Measurements from ENCODE around the gene ADGRL1. TPM values are rescaled to one million over a fixed set of nuclear protein-coding genes. Genes with fewer than 3 reads are reported as not detected.

ADGRL1 gene
- total RNA-seq, 2 donors from 2014 or later, result 21.0 to 31.2 TPM

- Histone ChIP-seq H3K27me3 (no peaks in the 10 kb centered on the region), H3K27ac (peak overlapping the region; percentile 92 to 96), H3K4me1 (peaks cover 0 to 79% of the 10 kb centered on the region in 2 donors), H3K36me3 (no peaks in the 10 kb centered on the region), H3K9me3 (no peaks in the 10 kb centered on the region), H3K4me3 (peak overlapping the region; percentile 94 to 99)
- TF ChIP-seq, protein P1, sequence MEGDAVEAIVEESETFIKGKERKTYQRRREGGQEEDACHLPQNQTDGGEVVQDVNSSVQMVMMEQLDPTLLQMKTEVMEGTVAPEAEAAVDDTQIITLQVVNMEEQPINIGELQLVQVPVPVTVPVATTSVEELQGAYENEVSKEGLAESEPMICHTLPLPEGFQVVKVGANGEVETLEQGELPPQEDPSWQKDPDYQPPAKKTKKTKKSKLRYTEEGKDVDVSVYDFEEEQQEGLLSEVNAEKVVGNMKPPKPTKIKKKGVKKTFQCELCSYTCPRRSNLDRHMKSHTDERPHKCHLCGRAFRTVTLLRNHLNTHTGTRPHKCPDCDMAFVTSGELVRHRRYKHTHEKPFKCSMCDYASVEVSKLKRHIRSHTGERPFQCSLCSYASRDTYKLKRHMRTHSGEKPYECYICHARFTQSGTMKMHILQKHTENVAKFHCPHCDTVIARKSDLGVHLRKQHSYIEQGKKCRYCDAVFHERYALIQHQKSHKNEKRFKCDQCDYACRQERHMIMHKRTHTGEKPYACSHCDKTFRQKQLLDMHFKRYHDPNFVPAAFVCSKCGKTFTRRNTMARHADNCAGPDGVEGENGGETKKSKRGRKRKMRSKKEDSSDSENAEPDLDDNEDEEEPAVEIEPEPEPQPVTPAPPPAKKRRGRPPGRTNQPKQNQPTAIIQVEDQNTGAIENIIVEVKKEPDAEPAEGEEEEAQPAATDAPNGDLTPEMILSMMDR (IDR thresholded peaks at IDR 0.05), result no peak
- no peak for DNase-seq (ENCODE audit: low spot score)
Measured at GRCh38 chr19:14116525-14116917, 89.4 kb downstream of the ADGRL1 start.

GRCh38 chr19:14115756-14116155, 90.2 kb downstream of the ADGRL1 start:
- no peak for DNase-seq (ENCODE audit: low spot score)
- no peaks in the 10 kb centered on the region for H3K9me3 ChIP-seq
- peak overlapping the region; percentile 94 to 99 for H3K4me3 ChIP-seq
- H3K36me3 ChIP-seq, result no peaks in the 10 kb centered on the region
- no peaks in the 10 kb centered on the region for H3K27me3 ChIP-seq
- TF ChIP-seq, protein P1 (IDR thresholded peaks at IDR 0.05), result no peak
- H3K4me1 ChIP-seq, result peaks cover 0 to 87% of the 10 kb centered on the region in 2 donors
- peak overlapping the region; percentile 92 to 96 for H3K27ac ChIP-seq

GRCh38 chr19:14114854-14115253, 91.1 kb downstream of the ADGRL1 start:
- no peaks in the 10 kb centered on the region for H3K27me3 ChIP-seq
- H3K36me3 ChIP-seq, result no peaks in the 10 kb centered on the region
- peak; percentile 71 for DNase-seq (ENCODE audit: low spot score)
- peaks cover 0 to 83% of the 10 kb centered on the region in 2 donors for H3K4me1 ChIP-seq
- H3K27ac ChIP-seq, result peak overlapping the region; percentile 92 to 96
- H3K9me3 ChIP-seq, result no peaks in the 10 kb centered on the region
- no peak overlapping the region for H3K4me3 ChIP-seq
- TF ChIP-seq, protein P1 (IDR thresholded peaks at IDR 0.05), result peak; percentile 33 to 73

GRCh38 chr19:14114439-14114838, 91.5 kb downstream of the ADGRL1 start:
- no peak overlapping the region for H3K4me3 ChIP-seq
- TF ChIP-seq, protein P1 (IDR thresholded peaks at IDR 0.05), result no peak
- no peak for DNase-seq (ENCODE audit: low spot score)
- H3K36me3 ChIP-seq, result no peaks in the 10 kb centered on the region
- no peaks in the 10 kb centered on the region for H3K9me3 ChIP-seq
- peak overlapping the region; percentile 92 to 96 for H3K27ac ChIP-seq
- peaks cover 0 to 79% of the 10 kb centered on the region in 2 donors for H3K4me1 ChIP-seq
- H3K27me3 ChIP-seq, result no peaks in the 10 kb centered on the region

GRCh38 chr19:14113762-14114414, 92.1 kb downstream of the ADGRL1 start:
- Histone ChIP-seq H3K27ac (peak overlapping the region; percentile 92 to 96), H3K9me3 (no peaks in the 10 kb centered on the region), H3K36me3 (peaks cover 4% of the 10 kb centered on the region), H3K4me1 (peaks cover 0 to 74% of the 10 kb centered on the region in 2 donors), H3K27me3 (no peaks in the 10 kb centered on the region), H3K4me3 (peak overlapping the region in 1 of 2 donors; percentile 35)
- DNase-seq (ENCODE audit: low spot score), result no peak
- TF ChIP-seq, protein P1 (IDR thresholded peaks at IDR 0.05), result no peak
